K562 (cell line): ENCODE measurements around the gene C2CD2. TPM values are rescaled to one million over a fixed set of nuclear protein-coding genes. Genes with fewer than 3 reads are reported as not detected.
A peak's percentile ranks its signal among the peaks of the same experiment; 100 is the strongest.

Source experiments
- ATAC-seq: fragments of 200-7000 bp; cut with Tn5 transposase; 3 replicates; pipeline ENCODE4 v1.9.1; 2020; ENCODE audit warnings: moderate library complexity
- BruUV-seq: library from RNA; stranded (reverse); fragments of 400-500 nt; replicated peaks from 2 replicates; lab custom pipeline; 2021; lab: Mats Ljungman, UMichigan
- CTCF ChIA-PET: fragments of 300-600 bp; formaldehyde crosslinking; extraction: SDS; loops from one replicate; lab custom pipeline; 2021; ENCODE audit warnings: low intra/inter-chr PET ratio; lab: Yijun Ruan, JAX
- POLR2A ChIA-PET: fragments of 300-600, 350-650 bp; sonication (Branson Sonifier 250); formaldehyde crosslinking; extraction: SDS; loops from one replicate; lab custom pipeline; 2021; ENCODE audit warnings: antibody characterized with exemption, inconsistent platforms; lab: Yijun Ruan, JAX
- DNase-seq, 4 experiments: peaks; one replicate each; pipeline versions ENCODE4 v3.0.0 to v3.0.0-alpha.2; 2011 to 2018; ENCODE audit warnings: low spot score in 3 of 4, mixed read lengths in 3 of 4; ENCODE audit errors: extremely low read depth in 1 of 4
- FAIRE-seq: peaks from 2 replicates; lab custom pipeline; 2011; peaks lifted over from hg19 to GRCh38; lab: Jason Lieb, UNC
- H2AFZ ChIP-seq: 2 replicates; pipeline ENCODE4 v1.6.0; 2011; ENCODE audit warnings: low read depth, low read length, control low read depth, inconsistent platforms
- H3K27ac ChIP-seq: fragments of 200-600 bp; 3 replicates; pipeline ENCODE4 v1.8.0; 2011; ENCODE audit warnings: low read depth, mild to moderate bottlenecking, control low read depth, inconsistent platforms, low read length, moderate library complexity, mixed read lengths; ENCODE audit errors: extremely low read depth
- H3K27me3 ChIP-seq, 2 experiments: fragments of 300-600 bp in 1 of 2; 2 replicates in 1 of 2; 3 replicates in 1 of 2; pipeline versions ENCODE4 v1.6.0 to v1.8.0; 2011; ENCODE audit warnings: inconsistent platforms in 2 of 2, low read length in 2 of 2, mild to moderate bottlenecking in 1 of 2, mixed read lengths in 1 of 2, moderate library complexity in 1 of 2; ENCODE audit not compliant: control insufficient read depth in 2 of 2, insufficient read depth in 2 of 2
- H3K36me3 ChIP-seq: fragments of 300-600 bp; 3 replicates; pipeline ENCODE4 v1.8.0; 2011; ENCODE audit warnings: mild to moderate bottlenecking, low read length, inconsistent platforms; ENCODE audit not compliant: control insufficient read depth, insufficient read depth
- H3K4me1 ChIP-seq, 2 experiments: fragments of 200-600 bp in 1 of 2; replicated peaks in 1 of 2; 2 replicates in 1 of 2; 3 replicates in 1 of 2; pipeline versions ENCODE4 v1.5.1 to v1.8.0; 2011; ENCODE audit warnings: inconsistent platforms in 2 of 2, low read length in 2 of 2, mild to moderate bottlenecking in 1 of 2, mixed read lengths in 1 of 2, moderate library complexity in 1 of 2; ENCODE audit not compliant: control insufficient read depth in 2 of 2, insufficient read depth in 2 of 2
- H3K4me2 ChIP-seq: 2 replicates; pipeline ENCODE4 v1.6.1; 2011; ENCODE audit warnings: low read length, control low read depth, inconsistent platforms, mixed read lengths; ENCODE audit not compliant: insufficient read depth
- H3K4me3 ChIP-seq: fragments of 200-600 bp; sonication (generic), shearing (Covaris generic); 2 replicates; pipeline ENCODE4 v1.5.1; 2016; ENCODE audit warnings: control low read depth, inconsistent platforms
- H3K79me2 ChIP-seq: fragments of 200-600 bp; 3 replicates; pipeline ENCODE4 v1.8.0; 2011; ENCODE audit warnings: low read length, inconsistent platforms; ENCODE audit not compliant: control insufficient read depth, insufficient read depth
- H3K9ac ChIP-seq, 2 experiments: 2 replicates each; pipeline versions ENCODE4 v1.6.0 to v1.6.1; 2011; ENCODE audit warnings: low read depth in 2 of 2, low read length in 2 of 2, control low read depth in 1 of 2, inconsistent platforms in 1 of 2, mild to moderate bottlenecking in 1 of 2, mixed read lengths in 1 of 2; ENCODE audit not compliant: insufficient read depth in 1 of 2
- H3K9me1 ChIP-seq: one replicate; pipeline ENCODE4 v1.6.0; 2011; ENCODE audit warnings: inconsistent platforms, mild to moderate bottlenecking, low read length, moderate library complexity; ENCODE audit not compliant: control insufficient read depth, insufficient read depth
- H3K9me3 ChIP-seq: replicated peaks from 2 replicates; pipeline ENCODE4 v1.5.1; 2011; ENCODE audit warnings: low read depth, low read length, inconsistent platforms; ENCODE audit not compliant: control insufficient read depth, insufficient read depth
- H4K20me1 ChIP-seq: replicated peaks from 2 replicates; pipeline ENCODE4 v1.6.1; 2011; ENCODE audit warnings: low read length, inconsistent platforms, mixed read lengths; ENCODE audit not compliant: control insufficient read depth, insufficient read depth
- BCOR ChIP-seq: fragments of 450-650 bp; IDR thresholded peaks from 2 replicates; pipeline ENCODE4 v1.6.1; 2016
- CBX1 ChIP-seq: sonication (generic); IDR thresholded peaks from 2 replicates; pipeline ENCODE4 v1.6.1; 2016; ENCODE audit warnings: antibody characterized with exemption, low read depth, mild to moderate bottlenecking
- CXXC5 ChIP-seq: fragments of 250-450 bp; sonication (Bioruptor Pico); IDR thresholded peaks from 2 replicates; pipeline ENCODE4 v1.8.0; 2022; ENCODE audit warnings: inconsistent platforms, mild to moderate bottlenecking, moderate library complexity
- GABPB2 ChIP-seq: fragments of 250-450 bp; sonication (Bioruptor Pico); conservative IDR thresholded peaks from 2 replicates; pipeline ENCODE4 v1.5.1; 2021; ENCODE audit warnings: mild to moderate bottlenecking
- MAFK ChIP-seq: IDR thresholded peaks from 2 replicates; pipeline ENCODE4 v1.6.1; 2011; ENCODE audit warnings: low read length, improper control_type of control experiment
- POLR2AphosphoS5 ChIP-seq: IDR thresholded peaks from 2 replicates; pipeline ENCODE4 v1.6.1; 2011; ENCODE audit warnings: mild to moderate bottlenecking, low read depth, low read length, moderate library complexity; ENCODE audit not compliant: control insufficient read depth, insufficient read depth
- RHOXF2B ChIP-seq: fragments of 250-450 bp; sonication (Bioruptor Pico); conservative IDR thresholded peaks from 2 replicates; pipeline ENCODE4 v1.5.1; 2021
- SIN3B ChIP-seq: fragments of 450-650 bp; IDR thresholded peaks from 2 replicates; pipeline ENCODE4 v1.6.1; 2017; ENCODE audit warnings: low read depth, mild to moderate bottlenecking, moderate library complexity
- SREBF2 ChIP-seq: sonication (generic); formaldehyde crosslinking; IDR thresholded peaks from 2 replicates; pipeline ENCODE4 v1.4.0; 2020; ENCODE audit warnings: mild to moderate bottlenecking, missing genetic modification reagents
- TCF3 ChIP-seq: sonication (generic); formaldehyde crosslinking; IDR thresholded peaks from 2 replicates; pipeline ENCODE4 v1.4.0; 2020; ENCODE audit warnings: mild to moderate bottlenecking, missing genetic modification reagents
- ZNF41 ChIP-seq: fragments of 250-450 bp; sonication (Bioruptor Pico); conservative IDR thresholded peaks from 2 replicates; pipeline ENCODE4 v1.4.0; 2020; ENCODE audit warnings: mild to moderate bottlenecking
- ZNF695 ChIP-seq: fragments of 450-650 bp; formaldehyde crosslinking; IDR thresholded peaks from 2 replicates; pipeline ENCODE4 v1.4.0; 2020; ENCODE audit warnings: mild to moderate bottlenecking, moderate library complexity
- WGBS: fragments of 100-300 bp; shearing (Covaris generic); methylation state at CpG from one replicate; pipeline ENCODE4 v1.1.6; 2016; ENCODE audit warnings: low coverage, mixed read lengths; ENCODE audit not compliant: insufficient coverage; ENCODE audit errors: missing lambda C conversion rate; 5-methylcytosine and 5-hydroxymethylcytosine counted together
- in situ Hi-C: fragments of 300-500 bp; cut with MboI; formaldehyde crosslinking; loops from 4 replicates; pipeline ENCODE4 v1.15.0; 2018; ENCODE audit warnings: inconsistent platforms, mixed read lengths
- intact Hi-C: fragments of 100-400 bp; cut with micrococcal nuclease; formaldehyde crosslinking; loops from 2 replicates; pipeline ENCODE4 v1.14.2; 2022
- polyA plus RNA-seq, 8 experiments: library from polyadenylated mRNA; depleted of rRNA in 4 of 8; stranded (reverse) in 5 of 8; unstranded in 3 of 8; fragments of >200 nt; fragmentation: Nextera tagmentation in 2 of 8; fragmentation: Illumina TruSeq in 1 of 8; extraction: Ambion mirVana in 2 of 8; extraction: Trizol in 1 of 8; gene quantifications; 2 replicates each; pipeline versions ENCODE4 v1.2.1 to v1.2.3, GENCODE V29; 2011 to 2014; ENCODE audit warnings: inconsistent platforms in 1 of 8, missing spikeins in 1 of 8
- total RNA-seq, 7 experiments: library from RNA; depleted of rRNA in 6 of 7; stranded (reverse); fragments of >200 nt in 6 of 7; fragmentation: Illumina TruSeq in 2 of 7; extraction: Trizol in 2 of 7; gene quantifications; 2 replicates each; pipeline versions ENCODE4 v1.2.1 to v1.2.3, GENCODE V29; 2011 to 2021; ENCODE audit warnings: low replicate concordance in 1 of 7
- TF ChIP-seq, protein P1 (sequence below): fragments of 150-350 bp; conservative IDR thresholded peaks from 2 replicates; pipeline ENCODE4 v1.6.1; 2014; ENCODE audit warnings: low read length

Gene C2CD2
- total and polyA plus RNA-seq, 9 of the 15 experiments (the other 6 are each of a cell fraction or from before 2014, with no cell fraction given) = 1.3 to 21.6 (median 12.1) TPM

GRCh38 chr21:41876396-41876795 lies 77.4 kb downstream of the C2CD2 start:
- peaks cover 12% of the 10 kb centered on the region; the same call in 2 of the 3 replicates for H3K36me3 ChIP-seq
- H3K4me2 ChIP-seq = no peak overlapping the region
- no peaks in the 10 kb centered on the region for H3K27me3 ChIP-seq
- intact Hi-C loops (loop anchor here (5.0 to 10.0 kb wide), 2 partner anchors 81 to 138 kb away; partner anchors contain the start of gene ZBTB21), in situ Hi-C loops (no loop called here)
- BruUV-seq = no TSS peak
- WGBS = 85% methylated on average over 8 of the region's 8 CpGs
- no peak overlapping the region for H2AFZ ChIP-seq
- H3K9ac ChIP-seq = 0 out of 4 replicates have a peak overlapping the region, but pooled peaks of 1 of the 2 experiments have one; percentile 1
- FAIRE-seq = no peak
- H3K27ac ChIP-seq = no peak overlapping the region
- H3K4me1 ChIP-seq = peaks cover 20 to 30% of the 10 kb centered on the region in 2 experiments
- no peak for ATAC-seq
- H3K9me3 ChIP-seq = no peaks in the 10 kb centered on the region
- ChIA-PET CTCF (no interaction called here), POLR2A (no interaction called here)
- H3K4me3 ChIP-seq = no peak overlapping the region
- H3K9me1 ChIP-seq = peaks cover 3% of the 10 kb centered on the region
- H4K20me1 ChIP-seq = no peaks in the 10 kb centered on the region
- peaks cover 39% of the 10 kb centered on the region for H3K79me2 ChIP-seq
- no peak for TF ChIP-seq SREBF2 (CRISPR knock-in tag)
- no peak for TF ChIP-seq GABPB2 (CRISPR knock-in tag)
- no peak for TF ChIP-seq CXXC5 (CRISPR knock-in tag)
- no peak for TF ChIP-seq RHOXF2B
- TF ChIP-seq BCOR = no peak
- TF ChIP-seq POLR2AphosphoS5 = no peak
- TF ChIP-seq, protein P1, sequence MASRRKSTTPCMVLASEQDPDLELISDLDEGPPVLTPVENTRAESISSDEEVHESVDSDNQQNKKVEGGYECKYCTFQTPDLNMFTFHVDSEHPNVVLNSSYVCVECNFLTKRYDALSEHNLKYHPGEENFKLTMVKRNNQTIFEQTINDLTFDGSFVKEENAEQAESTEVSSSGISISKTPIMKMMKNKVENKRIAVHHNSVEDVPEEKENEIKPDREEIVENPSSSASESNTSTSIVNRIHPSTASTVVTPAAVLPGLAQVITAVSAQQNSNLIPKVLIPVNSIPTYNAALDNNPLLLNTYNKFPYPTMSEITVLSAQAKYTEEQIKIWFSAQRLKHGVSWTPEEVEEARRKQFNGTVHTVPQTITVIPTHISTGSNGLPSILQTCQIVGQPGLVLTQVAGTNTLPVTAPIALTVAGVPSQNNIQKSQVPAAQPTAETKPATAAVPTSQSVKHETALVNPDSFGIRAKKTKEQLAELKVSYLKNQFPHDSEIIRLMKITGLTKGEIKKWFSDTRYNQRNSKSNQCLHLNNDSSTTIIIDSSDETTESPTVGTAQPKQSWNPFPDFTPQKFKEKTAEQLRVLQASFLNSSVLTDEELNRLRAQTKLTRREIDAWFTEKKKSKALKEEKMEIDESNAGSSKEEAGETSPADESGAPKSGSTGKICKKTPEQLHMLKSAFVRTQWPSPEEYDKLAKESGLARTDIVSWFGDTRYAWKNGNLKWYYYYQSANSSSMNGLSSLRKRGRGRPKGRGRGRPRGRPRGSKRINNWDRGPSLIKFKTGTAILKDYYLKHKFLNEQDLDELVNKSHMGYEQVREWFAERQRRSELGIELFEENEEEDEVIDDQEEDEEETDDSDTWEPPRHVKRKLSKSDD = no peak
- no peak for TF ChIP-seq ZNF41 (CRISPR knock-in tag)
- no peak for TF ChIP-seq TCF3
- TF ChIP-seq MAFK = no peak
- no peak for TF ChIP-seq SIN3B
- TF ChIP-seq ZNF695 (CRISPR knock-in tag) = no peak
- no peak for TF ChIP-seq CBX1
- DNase-seq = no peak
